Measurements from ENCODE around the gene SAMMSON. TPM values are rescaled to one million over a fixed set of nuclear protein-coding genes. Genes with fewer than 3 reads are reported as not detected.

The SAMMSON gene
- total and polyA plus RNA-seq, 2 experiments from 2014 or later: not detected

DNA sequence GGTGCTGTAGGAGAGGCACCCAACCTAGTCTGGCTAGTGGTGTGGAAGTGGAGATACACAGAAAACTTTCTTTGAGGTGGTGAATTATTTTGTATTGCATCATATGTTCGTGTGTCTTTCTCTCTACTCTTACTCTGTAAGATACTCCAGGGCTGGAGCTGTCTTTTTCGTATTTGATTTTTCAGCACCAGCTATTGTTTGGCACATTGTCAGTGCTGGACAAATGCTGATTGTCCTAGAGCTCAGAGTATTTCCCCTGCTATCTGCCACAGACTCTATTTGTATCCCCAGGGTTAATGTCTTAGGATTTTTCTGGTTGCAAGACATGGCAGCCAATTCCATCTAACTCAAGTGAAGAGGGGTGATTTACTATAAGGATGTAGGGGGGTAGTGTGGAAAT lies 110.5 kb downstream of the SAMMSON start:
- Histone ChIP-seq H3K36me3 (ENCODE audit: insufficient read depth) (no peaks in the 10 kb centered on the region), H3K4me2 (no peak overlapping the region), H2AFZ (no peak overlapping the region), H4K20me1 (replicated peaks; ENCODE audit: insufficient read depth) (no peaks in the 10 kb centered on the region), H3K4me1 (ENCODE audit: insufficient read depth) (no peaks in the 10 kb centered on the region), H3K79me2 (replicated peaks; ENCODE audit: insufficient read depth) (no peaks in the 10 kb centered on the region), H3K27me3 (ENCODE audit: insufficient read depth) (no peaks in the 10 kb centered on the region), H3K27ac (ENCODE audit: low read depth) (no peak overlapping the region), H3F3A (replicated peaks; ENCODE audit: low read depth) (no peaks in the 10 kb centered on the region), H3K9me2 (ENCODE audit: insufficient read depth) (no peaks in the 10 kb centered on the region; the same call in 1 of the 2 replicates), H3K4me3 (no peak overlapping the region)
- ATAC-seq (no peak), DNase-seq (ENCODE audit: low spot score) (no peak)
- no peak for TF ChIP-seq ZNF331 (CRISPR knock-in tag; IDR thresholded peaks at IDR 0.05; ENCODE audit: low read depth)
- TF ChIP-seq, protein P1, sequence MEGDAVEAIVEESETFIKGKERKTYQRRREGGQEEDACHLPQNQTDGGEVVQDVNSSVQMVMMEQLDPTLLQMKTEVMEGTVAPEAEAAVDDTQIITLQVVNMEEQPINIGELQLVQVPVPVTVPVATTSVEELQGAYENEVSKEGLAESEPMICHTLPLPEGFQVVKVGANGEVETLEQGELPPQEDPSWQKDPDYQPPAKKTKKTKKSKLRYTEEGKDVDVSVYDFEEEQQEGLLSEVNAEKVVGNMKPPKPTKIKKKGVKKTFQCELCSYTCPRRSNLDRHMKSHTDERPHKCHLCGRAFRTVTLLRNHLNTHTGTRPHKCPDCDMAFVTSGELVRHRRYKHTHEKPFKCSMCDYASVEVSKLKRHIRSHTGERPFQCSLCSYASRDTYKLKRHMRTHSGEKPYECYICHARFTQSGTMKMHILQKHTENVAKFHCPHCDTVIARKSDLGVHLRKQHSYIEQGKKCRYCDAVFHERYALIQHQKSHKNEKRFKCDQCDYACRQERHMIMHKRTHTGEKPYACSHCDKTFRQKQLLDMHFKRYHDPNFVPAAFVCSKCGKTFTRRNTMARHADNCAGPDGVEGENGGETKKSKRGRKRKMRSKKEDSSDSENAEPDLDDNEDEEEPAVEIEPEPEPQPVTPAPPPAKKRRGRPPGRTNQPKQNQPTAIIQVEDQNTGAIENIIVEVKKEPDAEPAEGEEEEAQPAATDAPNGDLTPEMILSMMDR (conservative IDR thresholded peaks at IDR 0.05; ENCODE audit: low read depth in 2 of 2): no peak
- H3K4me3 Mint-ChIP-seq: no peak overlapping the region
- no peaks in the 10 kb centered on the region for H3K4me1 Mint-ChIP-seq
- H3K27ac Mint-ChIP-seq: no peak overlapping the region
- H3K9me3 Mint-ChIP-seq: no peaks in the 10 kb centered on the region
- H3K36me3 Mint-ChIP-seq (ENCODE audit: low read depth): no peaks in the 10 kb centered on the region
- H3K27me3 Mint-ChIP-seq (ENCODE audit: insufficient read depth, low read depth, poor library complexity): no peaks in the 10 kb centered on the region

DNA sequence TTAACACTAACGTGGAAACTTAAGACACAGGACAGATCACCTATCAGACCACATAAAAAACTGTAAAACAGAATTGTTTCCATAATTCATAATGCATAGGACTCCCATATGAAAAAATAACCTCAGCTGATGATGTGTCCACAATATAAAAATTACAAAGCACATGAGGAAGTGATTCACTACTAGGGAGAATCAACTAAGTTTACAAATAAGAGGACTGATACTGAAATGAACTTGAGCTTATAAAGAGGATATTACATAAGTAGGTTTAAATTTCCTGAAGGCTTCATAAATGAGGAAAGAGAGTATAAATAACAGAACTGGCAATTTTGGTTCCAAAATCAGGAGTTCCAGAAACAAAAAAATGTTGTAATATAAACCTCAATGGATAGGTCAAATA lies 111.9 kb downstream of the SAMMSON start:
- H3K9me3 Mint-ChIP-seq: no peaks in the 10 kb centered on the region
- TF ChIP-seq EZH2phosphoT487 (IDR thresholded peaks at IDR 0.05; ENCODE audit: unreplicated experiment): no peak
- TF ChIP-seq, protein P2, sequence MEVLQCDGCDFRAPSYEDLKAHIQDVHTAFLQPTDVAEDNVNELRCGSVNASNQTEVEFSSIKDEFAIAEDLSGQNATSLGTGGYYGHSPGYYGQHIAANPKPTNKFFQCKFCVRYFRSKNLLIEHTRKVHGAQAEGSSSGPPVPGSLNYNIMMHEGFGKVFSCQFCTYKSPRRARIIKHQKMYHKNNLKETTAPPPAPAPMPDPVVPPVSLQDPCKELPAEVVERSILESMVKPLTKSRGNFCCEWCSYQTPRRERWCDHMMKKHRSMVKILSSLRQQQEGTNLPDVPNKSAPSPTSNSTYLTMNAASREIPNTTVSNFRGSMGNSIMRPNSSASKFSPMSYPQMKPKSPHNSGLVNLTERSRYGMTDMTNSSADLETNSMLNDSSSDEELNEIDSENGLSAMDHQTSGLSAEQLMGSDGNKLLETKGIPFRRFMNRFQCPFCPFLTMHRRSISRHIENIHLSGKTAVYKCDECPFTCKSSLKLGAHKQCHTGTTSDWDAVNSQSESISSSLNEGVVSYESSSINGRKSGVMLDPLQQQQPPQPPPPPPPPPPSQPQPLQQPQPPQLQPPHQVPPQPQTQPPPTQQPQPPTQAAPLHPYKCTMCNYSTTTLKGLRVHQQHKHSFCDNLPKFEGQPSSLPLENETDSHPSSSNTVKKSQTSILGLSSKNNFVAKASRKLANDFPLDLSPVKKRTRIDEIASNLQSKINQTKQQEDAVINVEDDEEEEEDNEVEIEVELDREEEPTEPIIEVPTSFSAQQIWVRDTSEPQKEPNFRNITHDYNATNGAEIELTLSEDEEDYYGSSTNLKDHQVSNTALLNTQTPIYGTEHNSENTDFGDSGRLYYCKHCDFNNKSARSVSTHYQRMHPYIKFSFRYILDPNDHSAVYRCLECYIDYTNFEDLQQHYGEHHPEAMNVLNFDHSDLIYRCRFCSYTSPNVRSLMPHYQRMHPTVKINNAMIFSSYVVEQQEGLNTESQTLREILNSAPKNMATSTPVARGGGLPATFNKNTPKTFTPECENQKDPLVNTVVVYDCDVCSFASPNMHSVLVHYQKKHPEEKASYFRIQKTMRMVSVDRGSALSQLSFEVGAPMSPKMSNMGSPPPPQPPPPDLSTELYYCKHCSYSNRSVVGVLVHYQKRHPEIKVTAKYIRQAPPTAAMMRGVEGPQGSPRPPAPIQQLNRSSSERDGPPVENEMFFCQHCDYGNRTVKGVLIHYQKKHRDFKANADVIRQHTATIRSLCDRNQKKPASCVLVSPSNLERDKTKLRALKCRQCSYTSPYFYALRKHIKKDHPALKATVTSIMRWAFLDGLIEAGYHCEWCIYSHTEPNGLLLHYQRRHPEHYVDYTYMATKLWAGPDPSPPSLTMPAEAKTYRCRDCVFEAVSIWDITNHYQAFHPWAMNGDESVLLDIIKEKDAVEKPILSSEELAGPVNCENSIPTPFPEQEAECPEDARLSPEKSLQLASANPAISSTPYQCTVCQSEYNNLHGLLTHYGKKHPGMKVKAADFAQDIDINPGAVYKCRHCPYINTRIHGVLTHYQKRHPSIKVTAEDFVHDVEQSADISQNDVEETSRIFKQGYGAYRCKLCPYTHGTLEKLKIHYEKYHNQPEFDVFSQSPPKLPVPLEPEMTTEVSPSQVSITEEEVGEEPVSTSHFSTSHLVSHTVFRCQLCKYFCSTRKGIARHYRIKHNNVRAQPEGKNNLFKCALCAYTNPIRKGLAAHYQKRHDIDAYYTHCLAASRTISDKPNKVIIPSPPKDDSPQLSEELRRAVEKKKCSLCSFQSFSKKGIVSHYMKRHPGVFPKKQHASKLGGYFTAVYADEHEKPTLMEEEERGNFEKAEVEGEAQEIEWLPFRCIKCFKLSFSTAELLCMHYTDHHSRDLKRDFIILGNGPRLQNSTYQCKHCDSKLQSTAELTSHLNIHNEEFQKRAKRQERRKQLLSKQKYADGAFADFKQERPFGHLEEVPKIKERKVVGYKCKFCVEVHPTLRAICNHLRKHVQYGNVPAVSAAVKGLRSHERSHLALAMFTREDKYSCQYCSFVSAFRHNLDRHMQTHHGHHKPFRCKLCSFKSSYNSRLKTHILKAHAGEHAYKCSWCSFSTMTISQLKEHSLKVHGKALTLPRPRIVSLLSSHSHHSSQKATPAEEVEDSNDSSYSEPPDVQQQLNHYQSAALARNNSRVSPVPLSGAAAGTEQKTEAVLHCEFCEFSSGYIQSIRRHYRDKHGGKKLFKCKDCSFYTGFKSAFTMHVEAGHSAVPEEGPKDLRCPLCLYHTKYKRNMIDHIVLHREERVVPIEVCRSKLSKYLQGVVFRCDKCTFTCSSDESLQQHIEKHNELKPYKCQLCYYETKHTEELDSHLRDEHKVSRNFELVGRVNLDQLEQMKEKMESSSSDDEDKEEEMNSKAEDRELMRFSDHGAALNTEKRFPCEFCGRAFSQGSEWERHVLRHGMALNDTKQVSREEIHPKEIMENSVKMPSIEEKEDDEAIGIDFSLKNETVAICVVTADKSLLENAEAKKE (CRISPR knock-in tag; IDR thresholded peaks at IDR 0.05): no peak
- no peak for TF ChIP-seq STAT1 (IDR thresholded peaks at IDR 0.05; ENCODE audit: unreplicated experiment)
- no peak for TF ChIP-seq NANOG (IDR thresholded peaks at IDR 0.05; ENCODE audit: borderline replicate concordance)
- TF ChIP-seq ZNF114 (CRISPR knock-in tag; IDR thresholded peaks at IDR 0.05): no peak
- TF ChIP-seq EZH2 (IDR thresholded peaks at IDR 0.05; ENCODE audit: low read depth, unreplicated experiment): no peak
- TF ChIP-seq POLR2AphosphoS5 (IDR thresholded peaks at IDR 0.05; ENCODE audit: low read depth): no peak
- TF ChIP-seq, protein P1 (conservative IDR thresholded peaks at IDR 0.05; ENCODE audit: low read depth in 2 of 2): no peak
- TF ChIP-seq, protein P3, sequence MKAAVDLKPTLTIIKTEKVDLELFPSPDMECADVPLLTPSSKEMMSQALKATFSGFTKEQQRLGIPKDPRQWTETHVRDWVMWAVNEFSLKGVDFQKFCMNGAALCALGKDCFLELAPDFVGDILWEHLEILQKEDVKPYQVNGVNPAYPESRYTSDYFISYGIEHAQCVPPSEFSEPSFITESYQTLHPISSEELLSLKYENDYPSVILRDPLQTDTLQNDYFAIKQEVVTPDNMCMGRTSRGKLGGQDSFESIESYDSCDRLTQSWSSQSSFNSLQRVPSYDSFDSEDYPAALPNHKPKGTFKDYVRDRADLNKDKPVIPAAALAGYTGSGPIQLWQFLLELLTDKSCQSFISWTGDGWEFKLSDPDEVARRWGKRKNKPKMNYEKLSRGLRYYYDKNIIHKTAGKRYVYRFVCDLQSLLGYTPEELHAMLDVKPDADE (IDR thresholded peaks at IDR 0.05): no peak
- TF ChIP-seq CREB1 (CRISPR knock-in tag; IDR thresholded peaks at IDR 0.05; ENCODE audit: low read depth): no peak

More for the DNA sequence above, 111.9 kb downstream of the SAMMSON start:
- Mint-ChIP-seq H3K27me3 (ENCODE audit: insufficient read depth, low read depth, poor library complexity) (no peaks in the 10 kb centered on the region), H3K27ac (no peak overlapping the region), H3K36me3 (ENCODE audit: low read depth) (no peaks in the 10 kb centered on the region), H3K4me1 (peaks cover 3% of the 10 kb centered on the region; the same call in 1 of the 3 replicates), H3K4me3 (no peak overlapping the region)
- no peak overlapping the region for H3K4me2 ChIP-seq
- H3K79me2 ChIP-seq (replicated peaks; ENCODE audit: insufficient read depth): no peaks in the 10 kb centered on the region
- ATAC-seq: no peak
- H3K27ac ChIP-seq (ENCODE audit: low read depth): no peak overlapping the region
- H3K27me3 ChIP-seq (ENCODE audit: insufficient read depth): no peaks in the 10 kb centered on the region
- H3K4me3 ChIP-seq: no peak overlapping the region
- no peak for DNase-seq (ENCODE audit: low spot score)
- no peak overlapping the region for H2AFZ ChIP-seq
- H3K4me1 ChIP-seq (ENCODE audit: insufficient read depth): no peaks in the 10 kb centered on the region
- no peaks in the 10 kb centered on the region for H3F3A ChIP-seq (replicated peaks; ENCODE audit: low read depth)
- H4K20me1 ChIP-seq (replicated peaks; ENCODE audit: insufficient read depth): no peaks in the 10 kb centered on the region
- H3K9me2 ChIP-seq (ENCODE audit: insufficient read depth): no peaks in the 10 kb centered on the region; the same call in 1 of the 2 replicates
- no peaks in the 10 kb centered on the region for H3K36me3 ChIP-seq (ENCODE audit: insufficient read depth)

Measured in GM23338 (cell line).